Germinal center (tissue), 1 donor: ENCODE data around the gene TTC9.

ENCODE experiments used
- DNase-seq: peaks from one replicate; pipeline ENCODE4 v3.0.0; 2012; ENCODE audit warnings: mixed read lengths, low spot score

TTC9 gene

DNA sequence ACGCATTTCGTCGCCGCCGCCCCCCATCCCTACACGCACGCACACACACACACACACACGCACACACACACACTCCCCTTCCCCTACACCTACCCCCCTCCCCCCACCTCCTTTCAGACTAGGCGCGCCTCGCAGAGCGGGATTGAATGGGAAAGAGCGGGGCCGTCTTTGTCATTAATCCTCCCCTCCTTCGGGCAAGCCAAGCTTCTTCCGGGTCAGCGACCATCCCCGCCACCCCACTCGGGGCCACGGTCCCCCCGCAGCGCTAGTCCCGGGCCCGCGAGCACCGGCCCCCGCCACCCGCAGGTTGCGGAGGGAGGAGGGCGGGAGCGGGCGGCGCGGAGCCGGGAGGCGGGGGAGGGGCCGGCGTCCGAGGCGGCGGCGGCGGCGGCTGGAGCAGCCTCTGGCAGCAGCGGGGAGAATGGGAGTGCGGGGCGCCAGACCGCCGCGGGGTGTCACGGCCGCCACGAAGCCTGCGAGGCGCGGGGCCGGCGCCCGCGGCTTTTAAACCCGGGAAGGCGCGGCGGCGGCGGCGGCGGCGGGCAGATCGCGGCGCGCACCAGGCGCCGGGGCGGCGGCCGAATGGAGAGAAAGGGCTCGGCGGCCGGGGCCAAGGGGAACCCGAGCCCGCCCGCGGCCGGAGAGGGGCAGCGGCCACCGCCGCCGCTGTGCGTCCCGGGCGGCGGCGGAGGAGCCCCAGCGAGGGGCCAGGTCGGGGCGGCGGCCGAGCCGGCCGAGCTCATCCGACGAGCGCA, at the start of gene TTC9:
TSS of gene TTC9 (plus strand) at position 369 of the 755 bp plus-strand sequence. CDS start at position 583, 214 bp downstream.
- DNase-seq = peak; percentile 69

DNA sequence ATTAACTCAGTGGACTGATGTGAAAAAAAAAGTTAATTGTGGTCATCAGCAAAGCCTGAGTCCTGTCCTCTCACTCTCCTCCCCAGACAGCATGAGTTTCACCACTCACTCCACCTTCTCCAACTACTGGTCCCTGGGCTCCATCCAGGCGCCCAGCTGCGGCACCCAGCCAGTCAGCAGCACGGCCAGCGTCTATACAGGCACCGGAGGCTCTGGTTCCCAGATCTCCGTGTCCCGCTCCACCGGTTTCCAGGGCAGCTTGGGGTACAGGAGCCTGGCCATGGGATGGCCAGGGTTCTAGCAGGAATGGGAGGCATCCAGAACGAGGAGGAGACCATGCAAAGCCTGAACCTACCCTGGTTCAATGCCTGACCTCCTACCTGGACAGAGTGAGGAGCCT, 47.3 kb upstream of the TTC9 start:
- no peak for DNase-seq

DNA sequence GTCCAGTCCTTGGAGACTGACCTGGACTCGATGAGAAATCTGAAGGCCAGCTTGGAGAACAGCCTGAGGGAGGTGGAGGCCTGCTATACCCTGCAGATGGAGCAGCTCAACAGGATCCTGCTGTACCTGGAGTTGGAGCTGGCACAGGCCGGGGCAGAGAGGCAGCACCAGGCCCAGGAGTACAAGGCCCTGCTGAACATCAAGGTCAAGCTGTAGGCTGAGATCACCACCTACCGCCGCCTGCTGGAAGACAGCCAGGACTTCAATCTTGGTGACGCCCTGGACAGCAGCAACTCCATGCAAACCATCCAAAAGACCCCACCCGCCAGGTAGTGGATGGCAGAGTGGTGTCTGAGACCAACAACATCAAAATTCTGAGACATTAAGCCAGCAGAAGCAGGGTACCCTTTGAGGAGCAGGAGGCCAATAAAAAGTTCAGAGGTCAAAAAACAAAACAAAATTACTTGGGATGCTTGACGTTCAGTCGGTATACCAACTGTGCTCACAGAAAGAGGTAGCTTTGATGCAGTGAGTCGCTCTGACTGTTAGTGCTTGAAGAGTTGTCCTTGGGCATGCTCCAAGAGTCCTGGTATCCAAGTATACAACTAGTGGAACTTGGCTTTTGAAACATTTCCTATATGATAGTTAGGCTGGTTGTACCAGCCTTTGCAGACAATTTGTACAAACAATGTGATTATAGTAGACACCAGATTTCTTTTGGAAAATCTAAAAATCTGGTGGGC, 46.1 kb upstream of the TTC9 start:
- no peak for DNase-seq

DNA sequence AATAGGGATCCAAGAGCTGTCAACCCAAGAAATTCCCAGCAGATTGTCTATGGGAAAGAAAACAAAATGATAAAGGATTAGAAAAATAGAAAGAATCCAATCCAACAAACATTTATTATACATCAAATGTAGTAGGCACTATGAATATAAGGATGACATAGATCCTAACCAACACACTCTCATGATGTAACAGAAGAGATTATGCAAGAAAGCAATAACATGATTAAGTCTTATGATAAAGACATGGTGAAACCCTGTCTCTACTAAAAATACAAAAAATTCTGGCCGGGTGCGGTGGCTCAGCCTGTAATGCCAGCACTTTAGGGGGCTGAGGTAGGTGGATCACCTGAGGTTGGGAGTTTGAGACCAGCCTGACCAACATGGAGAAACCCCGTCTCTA, 44.0 kb upstream of the TTC9 start:
- DNase-seq = no peak

DNA sequence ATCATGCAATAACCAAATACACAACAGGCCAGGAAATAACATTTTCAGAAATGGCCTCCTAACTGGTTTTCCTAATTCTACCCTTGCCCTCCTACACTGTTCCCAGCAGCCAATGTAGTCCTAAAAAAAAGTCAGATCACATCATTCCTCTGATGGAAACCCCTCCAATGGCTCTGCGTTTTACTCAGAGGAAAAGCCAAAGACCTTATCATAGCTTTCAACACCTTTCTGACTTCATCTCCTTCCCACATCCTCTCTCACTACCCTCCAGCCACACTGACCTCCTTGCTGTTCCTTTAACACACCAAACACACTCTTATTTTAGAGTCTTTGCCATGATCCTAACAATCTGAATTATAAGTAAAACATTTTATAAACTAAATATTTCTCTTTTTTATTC, 42.4 kb upstream of the TTC9 start:
- no peak for DNase-seq

DNA sequence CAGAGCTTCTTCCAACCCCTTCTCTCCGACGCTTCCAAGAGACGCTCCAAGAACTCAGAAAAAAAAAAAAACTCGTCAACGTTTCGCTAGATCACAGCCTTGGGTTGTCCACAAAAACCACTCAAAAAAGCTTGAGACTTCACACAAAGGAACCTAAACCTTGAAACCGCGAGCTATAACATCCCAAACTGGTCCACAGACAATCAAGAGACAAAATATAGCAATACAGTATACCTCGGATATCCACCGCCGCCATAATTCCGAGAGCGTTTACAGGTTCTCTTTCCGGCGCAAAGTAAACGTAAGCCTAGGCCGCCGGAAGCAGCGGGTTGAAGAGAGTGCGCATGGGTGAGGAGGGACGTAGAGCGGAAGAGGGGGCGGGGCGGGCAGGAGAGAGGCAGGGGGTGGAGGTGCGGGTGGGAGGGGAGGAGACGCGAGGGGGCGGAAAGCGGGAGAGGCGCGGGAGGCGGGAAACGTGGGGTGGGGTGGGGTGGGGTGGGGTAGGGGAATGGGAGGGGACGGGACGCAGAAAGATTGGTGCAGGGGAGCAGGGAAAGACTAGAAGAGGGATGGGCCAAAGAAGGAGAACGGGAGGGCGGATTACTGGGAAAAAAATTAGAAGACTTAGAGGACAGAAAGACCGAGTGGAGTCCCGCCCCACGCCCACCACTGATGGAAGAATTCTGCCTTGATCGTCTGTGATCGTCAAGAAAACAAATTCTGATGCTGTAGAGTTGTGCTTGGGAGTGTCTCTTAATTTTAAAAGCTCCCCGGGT, 41.1 kb upstream of the TTC9 start, which contains the start of gene MED6:
TSS of gene MED6 (minus strand) at position 274 of the 776 bp plus-strand sequence. CDS start at position 256, 18 bp downstream.
- peak; percentile 93 for DNase-seq

DNA sequence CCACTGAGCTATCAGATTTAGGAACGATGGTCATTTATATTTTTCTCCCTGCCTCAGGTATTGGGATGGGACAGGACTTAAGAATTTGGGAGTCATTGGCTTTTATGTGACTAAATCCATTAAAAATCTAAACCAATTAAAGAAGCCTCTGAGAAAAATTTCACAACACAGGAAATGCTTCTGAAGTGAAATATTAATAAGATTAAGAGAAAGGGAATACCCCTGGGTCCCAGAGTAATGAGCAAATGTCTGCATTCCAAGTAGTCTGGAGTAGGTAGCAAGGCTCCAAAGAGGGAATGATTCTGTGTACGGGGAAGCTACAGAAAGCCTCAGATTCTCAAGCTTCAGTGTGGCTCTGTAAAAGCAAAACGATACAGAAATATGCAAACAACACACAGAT, 40.6 kb upstream of the TTC9 start:
- DNase-seq = no peak

DNA sequence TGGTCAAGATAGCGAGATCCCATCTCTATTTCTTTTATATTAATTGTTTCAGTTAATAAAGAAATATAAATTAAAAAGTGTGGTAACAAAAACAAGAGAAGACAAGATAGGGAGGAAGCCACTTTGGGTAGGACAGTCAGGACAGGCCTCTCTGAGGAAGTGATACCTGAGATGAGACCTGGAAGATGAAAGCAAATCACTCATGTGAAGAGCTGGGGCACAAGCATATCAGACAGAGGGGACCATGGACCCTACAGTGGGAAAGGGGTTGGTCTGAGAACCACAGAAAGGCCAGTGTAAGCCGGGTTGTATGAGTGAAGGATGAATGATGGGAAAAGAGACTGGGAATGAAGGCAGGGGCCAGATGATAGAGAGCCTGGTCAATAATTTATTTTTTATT, 39.5 kb upstream of the TTC9 start:
- DNase-seq = peak; percentile 16

DNA sequence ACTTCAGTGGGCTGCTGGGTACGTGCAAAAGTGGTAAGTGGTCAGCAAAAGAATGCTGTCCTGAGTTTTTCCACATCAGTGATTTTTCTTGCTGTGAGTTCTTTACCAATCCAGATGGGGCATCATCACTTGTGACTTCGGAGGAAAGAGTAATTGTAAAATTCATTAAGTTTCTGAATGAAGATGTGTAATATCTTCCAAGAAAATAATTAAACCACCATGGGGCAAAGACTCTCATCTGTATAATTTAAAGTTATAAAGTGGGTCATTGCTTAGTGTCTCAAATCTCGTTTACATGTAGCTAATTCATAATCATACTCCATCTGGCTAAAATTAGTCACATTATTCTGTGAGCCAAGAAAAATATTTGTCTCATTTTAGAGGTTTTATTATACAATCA, 30.5 kb upstream of the TTC9 start:
- no peak for DNase-seq

DNA sequence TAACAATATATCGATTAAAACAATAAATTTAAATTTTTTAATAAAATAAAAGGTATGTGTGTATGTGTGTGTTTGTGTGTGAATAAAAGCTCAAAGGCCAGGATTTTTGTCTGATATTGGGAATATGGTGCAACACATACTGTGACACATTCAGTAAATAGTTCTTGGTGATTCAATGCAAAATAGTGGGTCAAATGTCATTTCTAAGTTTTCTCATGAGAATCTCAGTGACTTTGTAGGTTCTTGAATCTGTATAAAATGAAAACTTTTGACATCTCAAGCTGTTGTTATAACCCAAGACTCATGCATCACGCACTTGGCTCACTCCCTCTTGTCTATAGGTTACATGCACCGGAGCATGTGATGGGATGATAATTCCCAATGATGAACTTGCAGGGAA, 25.1 kb upstream of the TTC9 start:
- DNase-seq = no peak

DNA sequence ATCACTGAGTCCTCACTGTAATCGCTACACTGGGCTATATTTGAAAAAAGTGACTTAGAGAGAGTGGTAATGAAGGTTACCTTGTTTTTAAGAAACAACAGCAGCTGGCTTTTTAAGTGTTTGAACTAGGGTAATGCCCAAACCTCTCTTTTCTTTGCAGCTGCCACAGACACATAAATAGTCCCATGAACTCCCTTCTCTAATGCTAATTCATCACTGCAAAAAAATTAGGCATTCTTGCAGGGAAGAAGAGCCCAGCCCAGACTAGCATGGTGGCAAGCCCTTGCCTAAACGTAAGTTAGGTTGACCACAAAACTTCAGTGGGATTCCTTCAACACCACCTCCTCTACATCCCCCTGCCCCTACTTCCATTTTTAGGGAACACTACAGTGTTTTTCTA, 23.4 kb upstream of the TTC9 start:
- no peak for DNase-seq

DNA sequence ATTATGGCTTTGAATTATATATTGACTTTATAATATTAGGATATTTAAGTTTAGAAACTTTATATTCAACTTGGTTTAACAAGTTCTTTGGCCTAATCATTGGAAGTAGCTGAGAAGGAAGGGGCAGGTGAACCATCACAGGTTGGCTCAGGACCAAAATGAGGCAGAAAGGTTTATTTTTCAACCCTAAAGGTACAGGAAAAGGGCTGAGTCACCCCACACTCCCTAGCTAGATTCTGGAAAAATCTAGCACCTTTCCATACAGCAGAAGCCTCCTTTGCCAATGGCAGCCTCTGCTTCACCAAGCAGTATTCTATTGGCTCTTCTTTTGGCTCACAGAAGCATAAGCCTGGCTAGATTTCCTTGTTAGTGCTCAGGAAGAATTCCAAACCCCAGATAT, 22.0 kb upstream of the TTC9 start:
- DNase-seq = no peak

DNA sequence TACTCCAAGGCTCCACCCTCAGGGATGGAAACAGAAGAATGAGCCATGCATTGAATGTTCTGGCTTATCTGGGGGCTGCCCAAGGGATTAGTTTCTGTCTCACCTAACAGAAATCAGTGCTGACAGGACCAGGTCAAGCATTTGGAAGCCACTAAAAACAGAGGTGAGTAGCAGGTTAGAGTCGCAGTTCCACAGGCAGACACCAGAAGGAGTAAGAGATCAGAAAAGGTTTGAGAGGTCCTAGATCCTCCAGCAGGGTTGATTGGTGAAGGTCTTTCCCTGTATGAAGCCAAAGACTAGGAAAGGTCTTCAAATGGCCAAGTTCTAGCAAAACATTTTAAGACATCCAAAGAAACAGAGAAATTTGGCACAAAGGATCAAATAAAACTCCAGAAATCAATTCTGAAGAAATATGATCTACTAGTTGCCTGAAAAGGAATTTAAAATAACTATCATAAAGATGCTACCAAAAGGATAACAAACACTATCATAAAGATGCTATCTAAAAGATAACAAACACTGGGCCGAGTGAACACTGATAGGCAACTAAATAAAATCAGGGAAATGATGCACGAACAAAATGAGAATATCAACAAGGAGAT, 19.5 kb upstream of the TTC9 start:
- peak; percentile 61 for DNase-seq

DNA sequence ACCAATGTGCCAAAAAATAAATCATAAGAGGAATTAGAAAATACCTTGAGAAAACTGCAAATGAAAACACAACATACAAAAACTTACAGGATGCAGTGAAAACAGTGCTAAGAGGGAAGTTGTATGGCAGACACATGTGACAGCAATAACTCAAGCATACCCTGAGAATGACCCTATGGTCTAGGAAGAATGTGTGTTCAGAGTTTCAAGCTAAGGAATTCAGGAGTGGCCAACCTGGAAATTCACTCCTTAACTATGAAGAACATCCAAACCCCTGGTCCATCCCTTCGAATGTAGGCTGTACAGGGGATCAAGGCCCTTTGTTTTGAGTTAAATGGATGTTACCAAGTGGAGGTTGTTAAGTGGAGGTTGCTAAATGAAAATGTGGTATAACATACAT, 16.7 kb upstream of the TTC9 start:
- DNase-seq = no peak

DNA sequence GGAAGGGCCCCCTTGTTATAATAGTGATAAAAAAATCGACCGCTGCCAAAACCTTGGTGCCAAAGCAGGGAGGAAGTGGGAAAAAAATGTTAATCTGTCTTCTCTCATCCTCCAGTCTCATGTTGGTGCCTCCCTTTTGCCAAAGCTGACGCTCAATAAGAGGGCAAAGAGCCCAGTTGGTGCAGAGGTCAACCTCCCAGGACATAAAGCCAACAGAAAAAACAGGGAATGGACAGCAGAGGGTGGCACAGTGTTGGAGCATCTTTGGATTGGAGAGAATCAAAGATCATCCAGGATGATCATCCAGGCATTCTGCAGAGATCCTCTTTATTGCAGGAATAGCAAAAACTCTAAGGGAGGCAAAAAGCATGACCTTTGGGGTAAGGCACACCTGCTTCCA, 9.8 kb upstream of the TTC9 start:
- no peak for DNase-seq

DNA sequence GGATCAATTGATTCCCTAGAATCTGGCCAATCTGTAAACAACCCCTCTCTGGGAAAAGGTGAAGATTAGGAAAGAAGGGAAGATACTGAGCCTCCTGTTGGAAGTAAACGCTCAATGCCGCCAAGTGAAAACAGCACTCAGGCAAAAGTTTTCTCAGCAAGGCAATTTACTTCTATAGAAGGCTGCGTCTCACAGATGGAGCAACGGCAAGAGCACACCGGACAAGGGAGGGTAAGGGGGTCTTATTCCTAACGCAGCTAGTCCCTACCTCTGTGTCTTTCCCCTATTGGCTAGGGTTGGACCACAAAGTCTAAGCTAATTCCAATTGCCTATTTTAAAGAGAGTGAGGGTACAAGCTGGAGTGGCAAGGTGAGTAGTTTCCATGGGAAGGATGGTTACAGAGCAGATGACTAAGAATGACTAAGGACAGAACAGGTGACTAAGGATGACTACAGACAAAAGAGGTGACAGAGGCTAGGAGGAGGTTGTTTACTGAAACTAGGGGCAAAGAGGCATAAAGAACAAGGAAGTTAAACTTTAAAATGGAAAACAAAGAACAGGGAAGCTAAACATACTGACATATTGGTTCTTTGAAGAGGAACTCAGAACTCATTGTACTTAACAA, 5.6 kb upstream of the TTC9 start:
- no peak for DNase-seq

DNA sequence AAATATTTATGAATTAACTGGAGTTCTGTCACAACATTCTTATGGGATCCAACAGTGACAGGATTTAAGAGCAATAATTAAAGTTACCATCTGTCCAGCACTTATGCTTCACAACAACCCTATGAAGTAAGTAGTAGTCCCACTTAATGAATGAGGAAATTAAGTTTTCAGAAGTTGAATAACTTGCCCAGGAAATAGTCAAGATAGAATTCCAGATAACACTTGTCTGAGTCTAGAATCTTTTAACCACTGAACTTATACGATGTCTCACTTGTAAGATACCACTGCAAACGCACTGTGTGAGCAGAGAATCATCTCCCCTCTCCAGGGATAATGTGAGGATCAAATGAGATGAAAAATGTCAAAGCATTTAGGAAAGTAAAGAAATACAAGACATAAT, 3.3 kb upstream of the TTC9 start:
- DNase-seq = no peak

DNA sequence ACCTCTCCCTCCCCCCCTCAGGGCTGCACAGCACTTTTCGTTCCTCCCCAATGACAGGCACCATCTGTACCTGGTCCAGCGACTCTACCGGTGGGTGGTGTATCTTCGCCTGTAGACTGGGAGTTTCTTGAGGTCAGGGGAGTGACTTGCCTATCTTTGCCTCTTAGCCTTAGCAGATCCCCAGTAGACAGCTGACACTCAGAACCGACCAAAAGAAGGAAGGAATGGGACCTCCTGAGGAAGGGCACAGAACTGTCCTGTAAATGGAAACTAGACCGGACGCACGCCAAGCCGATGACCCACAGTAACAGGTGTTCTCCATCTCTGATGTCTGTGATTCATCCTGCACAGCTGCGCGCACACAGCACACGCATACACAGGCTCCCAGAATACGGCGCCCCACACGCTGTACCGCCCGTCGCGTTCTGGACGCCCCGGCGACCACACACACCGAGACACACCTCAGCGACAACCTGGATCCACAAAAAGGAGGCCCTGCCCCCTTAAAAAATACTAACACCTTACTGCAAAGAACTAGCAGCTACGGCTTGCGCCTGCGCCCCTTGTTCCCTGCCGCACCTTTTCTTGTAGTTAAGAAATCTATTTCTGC, 673 bp upstream of the TTC9 start:
- peak; percentile 66 for DNase-seq

DNA sequence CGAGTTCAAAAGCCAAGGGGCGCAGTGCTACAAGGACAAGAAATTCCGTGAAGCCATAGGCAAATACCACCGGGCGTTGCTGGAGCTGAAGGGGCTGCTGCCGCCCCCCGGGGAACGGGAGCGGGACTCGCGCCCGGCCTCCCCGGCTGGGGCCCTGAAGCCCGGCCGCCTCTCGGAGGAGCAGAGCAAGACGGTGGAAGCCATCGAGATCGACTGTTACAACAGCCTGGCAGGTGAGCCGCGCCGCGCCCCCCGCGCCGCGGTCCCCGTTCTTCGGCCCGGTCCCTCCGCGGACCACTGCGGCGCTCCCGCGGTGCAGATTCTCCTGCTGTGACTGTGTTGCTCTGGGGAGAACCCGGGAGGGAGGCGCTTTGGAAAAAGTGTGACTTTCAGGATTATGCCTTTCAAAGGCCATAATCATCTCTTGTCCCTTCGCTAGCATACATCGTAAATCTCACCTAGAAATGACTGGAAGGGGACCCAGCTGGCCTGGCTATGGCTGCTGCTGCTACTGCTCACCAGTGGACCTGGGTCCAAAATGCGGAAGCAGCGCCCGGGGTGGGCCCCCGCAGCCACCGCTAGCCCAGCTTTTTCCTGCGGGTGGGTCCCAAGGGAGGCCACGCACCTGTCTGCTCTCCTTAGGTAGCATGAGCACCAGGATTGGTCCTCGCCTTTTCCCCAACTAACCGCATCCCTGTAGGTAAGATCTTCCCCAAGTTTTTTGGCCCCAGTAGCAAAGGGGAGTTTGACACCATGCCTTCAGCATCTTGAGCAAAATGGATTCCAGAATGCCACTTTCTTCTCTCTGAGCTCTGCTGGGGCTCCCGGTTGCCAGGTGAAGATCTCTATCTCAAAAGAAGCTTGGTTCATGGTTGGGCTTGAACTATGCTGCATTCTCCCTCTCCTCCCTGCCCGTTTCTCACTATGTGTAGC, 853 bp downstream of the TTC9 start:
- peak; percentile 81 for DNase-seq

DNA sequence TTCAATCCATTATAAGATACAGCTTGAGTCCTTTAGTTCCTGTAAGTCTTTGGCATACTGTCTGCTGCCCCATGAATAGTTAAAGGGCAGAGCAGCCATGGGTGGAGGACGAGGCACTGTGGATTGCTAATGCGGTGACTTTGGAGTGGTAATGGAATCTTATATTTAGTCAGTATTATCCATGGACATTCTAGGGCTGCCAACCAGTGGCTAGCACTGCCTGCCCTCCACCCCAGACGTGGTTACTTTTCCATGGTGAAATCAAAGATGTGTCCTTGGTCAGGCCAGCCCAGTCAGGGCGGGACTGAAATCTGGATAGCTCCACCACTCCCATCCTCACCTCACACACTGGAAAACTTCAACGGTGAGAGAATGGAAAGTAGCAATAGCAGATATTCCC, 2.3 kb downstream of the TTC9 start:
- no peak for DNase-seq
